ENCODE data around the gene UBE2QL1. TPM values are rescaled to one million over a fixed set of nuclear protein-coding genes. Genes with fewer than 3 reads are reported as not detected.

Gene UBE2QL1
- total and polyA plus RNA-seq, 4 donors: 9.3 to 60.1 (median 42.3) TPM

DNA sequence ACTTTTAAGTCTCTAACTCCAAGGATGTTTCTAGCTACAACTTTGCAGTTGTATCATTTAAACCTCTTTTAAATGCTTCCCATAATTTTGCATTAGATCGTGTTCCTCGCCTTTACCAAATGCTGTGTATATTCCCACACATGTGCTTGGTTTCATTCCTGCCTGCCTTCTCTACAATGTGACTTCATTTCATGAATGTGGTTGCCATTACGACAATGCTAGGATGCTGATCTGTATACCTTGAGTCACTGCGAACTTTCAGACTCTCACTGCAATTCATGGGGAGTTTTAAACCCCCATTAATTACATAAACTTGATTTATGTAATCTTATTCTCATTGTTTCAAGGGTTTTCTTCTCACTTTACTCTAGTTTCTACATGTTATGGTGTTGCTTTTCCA lies 50.3 kb downstream of the UBE2QL1 start:
- Histone ChIP-seq H3K4me1 (ENCODE audit: control insufficient read depth, insufficient read depth, low read length) (no peaks in the 10 kb centered on the region), H3K4me3 (ENCODE audit: low read depth, low read length) (no peak overlapping the region), H3K9me3 (ENCODE audit: control insufficient read depth, insufficient read depth, low read length) (no peaks in the 10 kb centered on the region), H3K27me3 (ENCODE audit: control insufficient read depth, insufficient read depth, low read length) (no peaks in the 10 kb centered on the region), H3K36me3 (ENCODE audit: control insufficient read depth, insufficient read depth, low read length) (peaks cover under 1% of the 10 kb centered on the region), H3K27ac (ENCODE audit: low read depth, low read length) (no peak overlapping the region)
- DNase-seq (ENCODE audit: low read depth in 4 of 6, low spot score in 6 of 6): no peak
- WGBS (ENCODE audit: insufficient coverage): 52% methylated on average over 2 of the region's 4 CpGs

- no peaks in the 10 kb centered on the region for H3K27me3 ChIP-seq (ENCODE audit: control insufficient read depth, insufficient read depth, low read length)
- WGBS (ENCODE audit: insufficient coverage): 81% methylated on average over 4 of the region's 7 CpGs
These were observed 53.0 kb downstream of the UBE2QL1 start for GRCh38 chr5:6501701-6502100.

DNA sequence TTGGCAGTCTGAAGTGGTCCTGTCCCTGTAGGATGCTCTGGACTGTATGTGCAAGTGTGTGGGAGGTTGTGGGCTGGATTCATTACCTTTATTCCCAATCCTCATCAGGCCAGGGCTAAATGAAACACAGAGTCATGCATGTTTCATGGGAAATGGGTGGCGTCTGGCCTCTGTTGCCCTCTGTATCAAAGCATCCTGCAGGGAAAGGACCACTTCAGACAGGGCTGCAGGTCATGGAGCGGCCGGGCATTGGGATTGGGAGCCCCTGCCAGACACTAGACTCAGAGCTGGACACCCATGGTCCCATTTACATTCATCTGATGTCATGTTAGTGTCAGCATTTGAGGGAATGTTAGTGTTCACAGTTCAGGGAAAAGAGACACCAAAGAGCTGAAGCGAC lies 53.8 kb downstream of the UBE2QL1 start:
- Histone ChIP-seq H3K4me1 (ENCODE audit: control insufficient read depth, insufficient read depth, low read length) (peaks cover 4% of the 10 kb centered on the region), H3K4me3 (ENCODE audit: low read depth, low read length) (no peak overlapping the region), H3K9me3 (ENCODE audit: control insufficient read depth, insufficient read depth, low read length) (no peaks in the 10 kb centered on the region), H3K27me3 (ENCODE audit: control insufficient read depth, insufficient read depth, low read length) (no peaks in the 10 kb centered on the region), H3K36me3 (ENCODE audit: control insufficient read depth, insufficient read depth, low read length) (no peaks in the 10 kb centered on the region), H3K27ac (ENCODE audit: low read depth, low read length) (no peak overlapping the region)
- no peak for DNase-seq (ENCODE audit: low read depth in 4 of 6, low spot score in 6 of 6)
- WGBS (ENCODE audit: insufficient coverage): 94% methylated on average over 3 of the region's 4 CpGs

More at GRCh38 chr5:6501701-6502100, 53.0 kb downstream of the UBE2QL1 start:
- Histone ChIP-seq H3K36me3 (ENCODE audit: control insufficient read depth, insufficient read depth, low read length) (no peaks in the 10 kb centered on the region), H3K27ac (ENCODE audit: low read depth, low read length) (no peak overlapping the region), H3K9me3 (ENCODE audit: control insufficient read depth, insufficient read depth, low read length) (no peaks in the 10 kb centered on the region), H3K4me1 (ENCODE audit: control insufficient read depth, insufficient read depth, low read length) (peaks cover under 1% of the 10 kb centered on the region), H3K4me3 (ENCODE audit: low read depth, low read length) (no peak overlapping the region)
- DNase-seq (ENCODE audit: low read depth in 4 of 6, low spot score in 6 of 6): no peak

DNA sequence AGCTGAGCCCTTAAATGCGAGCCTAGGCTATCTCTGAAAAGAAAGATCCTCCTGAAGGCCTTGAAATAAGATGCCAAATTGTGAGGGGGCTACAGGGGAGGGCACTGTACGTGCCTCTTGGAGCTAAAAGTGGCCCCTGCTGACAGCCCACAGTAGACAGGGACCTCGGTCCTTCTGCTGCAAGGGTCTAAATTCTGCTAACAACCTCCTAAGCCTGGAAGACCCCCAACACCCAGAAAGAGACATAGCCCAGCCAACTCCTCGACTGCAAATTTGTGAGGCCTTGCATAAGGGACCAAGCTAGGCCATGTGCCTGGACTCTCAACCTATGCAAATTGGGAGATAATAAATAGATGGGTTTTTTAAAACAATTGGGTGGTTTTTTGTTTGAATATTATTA lies 54.7 kb downstream of the UBE2QL1 start:
- H3K9me3 ChIP-seq (ENCODE audit: control insufficient read depth, insufficient read depth, low read length): no peaks in the 10 kb centered on the region
- H3K27me3 ChIP-seq (ENCODE audit: control insufficient read depth, insufficient read depth, low read length): no peaks in the 10 kb centered on the region
- DNase-seq (ENCODE audit: low read depth in 4 of 6, low spot score in 6 of 6): no peak
- no peaks in the 10 kb centered on the region for H3K36me3 ChIP-seq (ENCODE audit: control insufficient read depth, insufficient read depth, low read length)
- H3K27ac ChIP-seq (ENCODE audit: low read depth, low read length): no peak overlapping the region
- no peak overlapping the region for H3K4me3 ChIP-seq (ENCODE audit: low read depth, low read length)
- peaks cover 4% of the 10 kb centered on the region for H3K4me1 ChIP-seq (ENCODE audit: control insufficient read depth, insufficient read depth, low read length)
- WGBS (ENCODE audit: insufficient coverage): 92% methylated on average over 2 of the region's 4 CpGs

DNA sequence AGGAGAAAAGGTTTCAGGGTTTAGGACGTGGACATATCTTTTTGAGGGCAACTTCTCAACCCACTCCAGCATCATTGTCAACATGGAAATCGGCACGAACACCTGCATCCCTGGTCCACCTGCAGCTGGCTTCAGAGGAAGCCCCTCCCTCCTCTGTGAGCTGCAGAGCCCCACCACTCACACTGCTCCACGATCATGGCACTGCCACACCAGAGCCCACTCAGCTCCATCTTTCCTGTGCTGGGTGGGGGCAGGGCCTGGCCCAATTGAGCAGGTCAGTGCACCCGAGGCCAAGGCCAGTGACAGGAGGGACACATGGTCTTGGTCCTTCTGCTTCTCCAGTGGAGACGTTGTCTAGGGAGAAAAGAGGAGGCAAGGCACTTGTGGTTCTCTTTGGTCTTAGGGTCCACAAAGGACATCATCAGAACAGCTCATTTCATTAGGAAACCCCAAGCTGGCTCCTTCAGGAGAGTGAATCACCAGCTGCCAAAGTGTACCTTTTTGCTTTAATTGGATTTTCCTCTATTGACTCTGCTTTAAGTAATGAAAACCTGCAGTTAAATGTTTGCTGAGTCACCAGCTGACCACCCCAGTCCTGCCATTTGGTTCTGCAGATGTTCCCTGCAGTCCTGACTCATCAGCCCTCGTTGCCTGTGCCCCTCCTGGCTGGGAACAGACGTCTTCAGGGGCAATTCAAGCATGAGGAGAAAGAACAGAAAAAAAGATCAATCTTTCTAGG lies 56.2 kb downstream of the UBE2QL1 start:
- WGBS (ENCODE audit: insufficient coverage): 75% methylated on average over 6 of the region's 8 CpGs
- H3K4me1 ChIP-seq (ENCODE audit: control insufficient read depth, insufficient read depth, low read length): peaks cover 4% of the 10 kb centered on the region
- no peaks in the 10 kb centered on the region for H3K9me3 ChIP-seq (ENCODE audit: control insufficient read depth, insufficient read depth, low read length)
- no peaks in the 10 kb centered on the region for H3K36me3 ChIP-seq (ENCODE audit: control insufficient read depth, insufficient read depth, low read length)
- no peak overlapping the region for H3K4me3 ChIP-seq (ENCODE audit: low read depth, low read length)
- no peaks in the 10 kb centered on the region for H3K27me3 ChIP-seq (ENCODE audit: control insufficient read depth, insufficient read depth, low read length)
- no peak for DNase-seq (ENCODE audit: low read depth in 4 of 6, low spot score in 6 of 6)
- no peak overlapping the region for H3K27ac ChIP-seq (ENCODE audit: low read depth, low read length)

- Histone ChIP-seq H3K27me3 (ENCODE audit: control insufficient read depth, insufficient read depth, low read length) (no peaks in the 10 kb centered on the region), H3K4me1 (ENCODE audit: control insufficient read depth, insufficient read depth, low read length) (peaks cover 4% of the 10 kb centered on the region), H3K36me3 (ENCODE audit: control insufficient read depth, insufficient read depth, low read length) (no peaks in the 10 kb centered on the region), H3K9me3 (ENCODE audit: control insufficient read depth, insufficient read depth, low read length) (no peaks in the 10 kb centered on the region), H3K27ac (ENCODE audit: low read depth, low read length) (no peak overlapping the region), H3K4me3 (ENCODE audit: low read depth, low read length) (no peak overlapping the region)
- 100% methylated on average over 1 of the region's 3 CpGs for WGBS (ENCODE audit: insufficient coverage)
- no peak for DNase-seq (ENCODE audit: low read depth in 4 of 6, low spot score in 6 of 6)
These were observed 56.7 kb downstream of the UBE2QL1 start for GRCh38 chr5:6505416-6505755.

GRCh38 chr5:6505783-6506557 lies 57.3 kb downstream of the UBE2QL1 start:
- Histone ChIP-seq H3K9me3 (ENCODE audit: control insufficient read depth, insufficient read depth, low read length) (no peaks in the 10 kb centered on the region), H3K4me1 (ENCODE audit: control insufficient read depth, insufficient read depth, low read length) (peaks cover 4% of the 10 kb centered on the region), H3K27me3 (ENCODE audit: control insufficient read depth, insufficient read depth, low read length) (no peaks in the 10 kb centered on the region), H3K36me3 (ENCODE audit: control insufficient read depth, insufficient read depth, low read length) (no peaks in the 10 kb centered on the region), H3K27ac (ENCODE audit: low read depth, low read length) (no peak overlapping the region), H3K4me3 (ENCODE audit: low read depth, low read length) (no peak overlapping the region)
- 92% methylated on average over 7 of the region's 11 CpGs for WGBS (ENCODE audit: insufficient coverage)
- no peak for DNase-seq (ENCODE audit: low read depth in 4 of 6, low spot score in 6 of 6)

DNA sequence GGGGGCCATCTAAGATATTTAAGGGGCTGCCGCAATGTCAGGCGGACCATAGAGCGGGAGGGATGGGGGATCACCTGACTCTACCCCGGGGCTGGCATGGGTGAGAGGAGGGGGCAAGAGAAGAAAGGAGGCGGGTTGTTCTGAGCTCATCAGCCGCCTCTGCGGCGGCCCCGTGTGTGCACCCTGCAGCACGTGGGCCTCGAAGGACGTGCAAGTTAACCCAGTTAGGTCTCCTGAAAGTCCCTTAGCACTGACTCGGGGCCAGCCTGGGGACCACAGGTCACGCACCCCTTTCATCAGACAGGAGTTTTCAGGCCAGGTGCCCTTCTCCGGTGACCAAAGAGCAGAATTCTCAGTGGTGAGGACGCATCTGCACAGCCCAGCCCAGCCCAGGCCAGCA lies 58.0 kb downstream of the UBE2QL1 start:
- H3K27ac ChIP-seq (ENCODE audit: low read depth, low read length): no peak overlapping the region
- H3K9me3 ChIP-seq (ENCODE audit: control insufficient read depth, insufficient read depth, low read length): no peaks in the 10 kb centered on the region
- H3K4me3 ChIP-seq (ENCODE audit: low read depth, low read length): no peak overlapping the region
- H3K36me3 ChIP-seq (ENCODE audit: control insufficient read depth, insufficient read depth, low read length): no peaks in the 10 kb centered on the region
- WGBS (ENCODE audit: insufficient coverage): 94% methylated on average over 14 of the region's 16 CpGs
- peaks cover 4% of the 10 kb centered on the region for H3K4me1 ChIP-seq (ENCODE audit: control insufficient read depth, insufficient read depth, low read length)
- no peaks in the 10 kb centered on the region for H3K27me3 ChIP-seq (ENCODE audit: control insufficient read depth, insufficient read depth, low read length)
- no peak for DNase-seq (ENCODE audit: low read depth in 4 of 6, low spot score in 6 of 6)

DNA sequence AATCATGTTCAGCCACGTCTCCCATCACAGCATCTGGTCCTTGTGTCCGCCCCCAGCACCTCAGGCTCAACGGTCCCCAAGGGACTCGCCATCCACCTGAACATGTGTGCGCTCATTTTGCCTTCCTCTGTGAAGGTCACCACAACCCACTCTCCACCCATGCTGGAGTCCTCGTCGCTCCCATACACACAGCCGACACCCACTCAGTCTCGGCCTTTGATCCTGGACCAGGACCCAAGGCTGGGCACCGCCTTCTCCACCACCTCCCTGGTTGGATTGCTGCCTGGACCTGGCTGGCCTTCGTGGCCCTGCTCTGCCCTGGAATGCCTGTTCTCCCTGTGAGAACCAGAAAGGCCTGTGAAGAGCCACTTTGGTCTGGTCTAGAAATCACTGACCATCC lies 60.3 kb downstream of the UBE2QL1 start:
- H3K9me3 ChIP-seq (ENCODE audit: control insufficient read depth, insufficient read depth, low read length): no peaks in the 10 kb centered on the region
- H3K27me3 ChIP-seq (ENCODE audit: control insufficient read depth, insufficient read depth, low read length): no peaks in the 10 kb centered on the region
- 94% methylated on average over 11 of the region's 11 CpGs for WGBS (ENCODE audit: insufficient coverage)
- H3K36me3 ChIP-seq (ENCODE audit: control insufficient read depth, insufficient read depth, low read length): no peaks in the 10 kb centered on the region
- no peak overlapping the region for H3K27ac ChIP-seq (ENCODE audit: low read depth, low read length)
- H3K4me3 ChIP-seq (ENCODE audit: low read depth, low read length): no peak overlapping the region
- no peak for DNase-seq (ENCODE audit: low read depth in 4 of 6, low spot score in 6 of 6)
- peaks cover 4% of the 10 kb centered on the region for H3K4me1 ChIP-seq (ENCODE audit: control insufficient read depth, insufficient read depth, low read length)

DNA sequence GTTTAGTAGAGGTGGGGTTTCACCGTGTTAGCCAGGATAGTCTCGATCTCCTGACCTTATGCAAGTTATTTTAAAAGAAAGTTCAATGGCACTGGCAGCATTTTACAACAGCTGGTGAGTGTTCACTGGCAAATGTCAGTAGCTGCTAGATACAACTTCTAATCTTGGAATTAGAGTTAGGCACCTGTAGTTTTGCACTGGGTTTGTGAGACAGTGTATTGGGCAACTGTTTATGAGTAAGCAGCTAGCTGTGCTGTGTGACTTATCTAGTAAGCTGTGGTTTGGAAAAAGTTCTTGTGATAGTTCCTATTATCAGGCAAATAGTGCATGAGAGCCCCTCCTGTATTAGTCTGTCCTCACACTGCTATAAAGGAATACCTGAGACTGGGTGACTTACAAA lies 61.5 kb downstream of the UBE2QL1 start:
- H3K4me1 ChIP-seq (ENCODE audit: control insufficient read depth, insufficient read depth, low read length): peaks cover 4% of the 10 kb centered on the region
- no peak for DNase-seq (ENCODE audit: low read depth in 4 of 6, low spot score in 6 of 6)
- no peaks in the 10 kb centered on the region for H3K9me3 ChIP-seq (ENCODE audit: control insufficient read depth, insufficient read depth, low read length)
- no peak overlapping the region for H3K27ac ChIP-seq (ENCODE audit: low read depth, low read length)
- WGBS (ENCODE audit: insufficient coverage): 94% methylated on average over 2 of the region's 2 CpGs
- no peak overlapping the region for H3K4me3 ChIP-seq (ENCODE audit: low read depth, low read length)
- H3K36me3 ChIP-seq (ENCODE audit: control insufficient read depth, insufficient read depth, low read length): no peaks in the 10 kb centered on the region
- H3K27me3 ChIP-seq (ENCODE audit: control insufficient read depth, insufficient read depth, low read length): no peaks in the 10 kb centered on the region
